ENCODE data around the gene PPP2R5C.

- no peak for TF ChIP-seq CTCF (IDR thresholded peaks at IDR 0.05)
- TF ChIP-seq POLR2A (IDR thresholded peaks at IDR 0.05), result no peak
These were observed 3.7 kb upstream of the PPP2R5C start for GRCh38 chr14:101757839-101758211.
